Peyer's patch (tissue), 4 donors: ENCODE results near the gene RGS19.

Source experiments
- POLR2A ChIP-seq, 2 donors: fragments of 450-650 bp; IDR thresholded peaks; one replicate each; pipeline ENCODE4 v1.5.1; 2017; ENCODE audit warnings: antibody characterized with exemption in 2 of 2, mild to moderate bottlenecking in 2 of 2, moderate library complexity in 2 of 2
- TF ChIP-seq, protein P1 (sequence below), 6 experiments: fragments of 450-650 bp in 4 of 6; fragments of 200-600 bp in 2 of 6; sonication (generic) in 1 of 6; IDR thresholded peaks; one replicate each; pipeline ENCODE4 v1.5.1; 2017 to 2019; ENCODE audit warnings: antibody characterized with exemption in 6 of 6, mild to moderate bottlenecking in 3 of 6, moderate library complexity in 1 of 6

DNA sequence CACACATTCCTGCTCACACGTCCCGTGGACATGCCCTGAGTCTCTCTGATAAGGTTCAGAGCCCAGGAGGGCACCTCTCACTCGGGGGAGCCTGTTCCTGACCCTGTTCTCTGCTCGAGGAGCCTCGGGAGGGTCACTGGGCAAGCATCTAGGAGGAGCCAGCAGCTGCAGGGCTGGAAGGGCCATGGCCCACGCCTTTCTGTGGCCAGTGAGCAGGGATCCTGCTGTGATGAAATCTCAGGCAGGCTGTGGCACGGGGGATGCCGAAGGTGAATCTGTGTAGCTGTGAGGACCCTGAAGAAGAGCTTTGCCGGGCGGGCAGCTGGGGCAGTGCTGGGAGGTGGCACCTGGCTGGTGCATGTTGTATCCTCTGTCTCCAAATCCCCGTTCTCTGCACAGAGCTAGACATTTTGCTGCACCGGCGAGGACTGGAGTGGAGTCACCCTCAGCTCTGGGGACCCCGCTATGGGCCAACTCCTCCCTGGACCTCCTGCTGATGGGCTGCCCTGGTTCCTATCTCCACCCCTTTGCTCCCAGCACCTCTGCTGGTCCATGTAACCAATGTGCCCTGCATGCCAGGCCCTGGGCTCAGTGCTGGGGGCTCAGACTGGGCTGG is 35.1 kb upstream of the RGS19 start:
- TF ChIP-seq, protein P1, sequence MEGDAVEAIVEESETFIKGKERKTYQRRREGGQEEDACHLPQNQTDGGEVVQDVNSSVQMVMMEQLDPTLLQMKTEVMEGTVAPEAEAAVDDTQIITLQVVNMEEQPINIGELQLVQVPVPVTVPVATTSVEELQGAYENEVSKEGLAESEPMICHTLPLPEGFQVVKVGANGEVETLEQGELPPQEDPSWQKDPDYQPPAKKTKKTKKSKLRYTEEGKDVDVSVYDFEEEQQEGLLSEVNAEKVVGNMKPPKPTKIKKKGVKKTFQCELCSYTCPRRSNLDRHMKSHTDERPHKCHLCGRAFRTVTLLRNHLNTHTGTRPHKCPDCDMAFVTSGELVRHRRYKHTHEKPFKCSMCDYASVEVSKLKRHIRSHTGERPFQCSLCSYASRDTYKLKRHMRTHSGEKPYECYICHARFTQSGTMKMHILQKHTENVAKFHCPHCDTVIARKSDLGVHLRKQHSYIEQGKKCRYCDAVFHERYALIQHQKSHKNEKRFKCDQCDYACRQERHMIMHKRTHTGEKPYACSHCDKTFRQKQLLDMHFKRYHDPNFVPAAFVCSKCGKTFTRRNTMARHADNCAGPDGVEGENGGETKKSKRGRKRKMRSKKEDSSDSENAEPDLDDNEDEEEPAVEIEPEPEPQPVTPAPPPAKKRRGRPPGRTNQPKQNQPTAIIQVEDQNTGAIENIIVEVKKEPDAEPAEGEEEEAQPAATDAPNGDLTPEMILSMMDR (IDR thresholded peaks at IDR 0.05), result no peak
- no peak for TF ChIP-seq POLR2A (IDR thresholded peaks at IDR 0.05)
